ENCODE results near the gene MYO16.

MYO16 gene

GRCh38 chr13:108902405-108903155 is 273.2 kb downstream of the MYO16 start:
- DNase-seq, result no peak

GRCh38 chr13:108903613-108904012 is 274.2 kb downstream of the MYO16 start:
- DNase-seq, result no peak

- no peak for DNase-seq
Measured at GRCh38 chr13:108911807-108912206, 282.4 kb downstream of the MYO16 start.

GRCh38 chr13:108913731-108914130 is 284.3 kb downstream of the MYO16 start:
- DNase-seq, result peak in 1 of 4 experiments; percentile 12

GRCh38 chr13:108915095-108915633 is 285.8 kb downstream of the MYO16 start:
- peak; percentile 32 to 74 (median 52) for DNase-seq

GRCh38 chr13:108915634-108916512 is 286.5 kb downstream of the MYO16 start:
- DNase-seq, result peak; percentile 90 to 96 (median 94)

GRCh38 chr13:108917581-108917980 is 288.2 kb downstream of the MYO16 start:
- DNase-seq, result no peak

GRCh38 chr13:108919036-108919907 is 289.9 kb downstream of the MYO16 start:
- DNase-seq, result no peak

- no peak for DNase-seq
Measured at GRCh38 chr13:108920137-108920536, 290.7 kb downstream of the MYO16 start.

GRCh38 chr13:108921238-108921637 is 291.8 kb downstream of the MYO16 start:
- no peak for DNase-seq

GRCh38 chr13:108922108-108922507 is 292.7 kb downstream of the MYO16 start:
- no peak for DNase-seq

GRCh38 chr13:108923386-108924047 is 294.1 kb downstream of the MYO16 start:
- no peak for DNase-seq

- DNase-seq, result peak; percentile 33 to 72 (median 52)
Measured at GRCh38 chr13:108924134-108924533, 294.7 kb downstream of the MYO16 start.

GRCh38 chr13:108924541-108924940 is 295.1 kb downstream of the MYO16 start:
- peak in 1 of 4 experiments; percentile 11 for DNase-seq

GRCh38 chr13:108925070-108925469 is 295.7 kb downstream of the MYO16 start:
- DNase-seq, result no peak

- no peak for DNase-seq
Measured at GRCh38 chr13:108926862-108927261, 297.5 kb downstream of the MYO16 start.

GRCh38 chr13:108927615-108928014 is 298.2 kb downstream of the MYO16 start:
- no peak for DNase-seq

GRCh38 chr13:108929532-108930206 is 300.3 kb downstream of the MYO16 start:
- no peak for DNase-seq

- peak; percentile 19 to 63 (median 55) for DNase-seq
Measured at GRCh38 chr13:108932196-108932595, 302.8 kb downstream of the MYO16 start.

GRCh38 chr13:108933061-108933460 is 303.6 kb downstream of the MYO16 start:
- no peak for DNase-seq

GRCh38 chr13:108938155-108938554 is 308.7 kb downstream of the MYO16 start:
- DNase-seq, result no peak

Measured in suppressor macrophage (primary cell).